ENCODE results near the gene CTAG1A.

GRCh38 chrX:154535892-154536291, 49.0 kb upstream of the CTAG1A start:
- TF ChIP-seq POLR2A (IDR thresholded peaks at IDR 0.05): no peak
- TF ChIP-seq CTCF (IDR thresholded peaks at IDR 0.05): no peak
- no peak for TF ChIP-seq EP300 (IDR thresholded peaks at IDR 0.05)

Measured in ovary (tissue), 3 donors.